HepG2 (cell line): Measurements from ENCODE around the gene USP7. TPM values are rescaled to one million over a fixed set of nuclear protein-coding genes. Genes with fewer than 3 reads are reported as not detected.

Source experiments
- KMT2A ChIP-seq: sonication (generic); formaldehyde crosslinking; IDR thresholded peaks from 2 replicates; pipeline ENCODE4 v1.4.0; 2020; ENCODE audit warnings: missing genetic modification reagents
- NFKB2 ChIP-seq: sonication (generic); formaldehyde crosslinking; IDR thresholded peaks from 2 replicates; pipeline ENCODE4 v1.4.0; 2020; ENCODE audit warnings: missing genetic modification reagents, borderline replicate concordance
- NR2C2 ChIP-seq: sonication (generic); formaldehyde crosslinking; IDR thresholded peaks from 2 replicates; pipeline ENCODE4 v1.4.0; 2020; ENCODE audit warnings: missing genetic modification reagents, mild to moderate bottlenecking, moderate library complexity, borderline replicate concordance
- PITX1 ChIP-seq: sonication (generic); formaldehyde crosslinking; IDR thresholded peaks from 2 replicates; pipeline ENCODE4 v1.5.1; 2020; ENCODE audit warnings: mild to moderate bottlenecking, missing genetic modification reagents
- SOX13 ChIP-seq, 3 experiments: fragments of 450-650 bp in 1 of 3; sonication (generic) in 1 of 3; formaldehyde crosslinking in 1 of 3; IDR thresholded peaks in 2 of 3; conservative IDR thresholded peaks in 1 of 3; 2 replicates each; pipeline versions ENCODE4 v1.5.0 to v1.6.1; 2016 to 2020; ENCODE audit warnings: antibody characterized with exemption in 1 of 3, mild to moderate bottlenecking in 1 of 3, missing compliant biosample characterization in 1 of 3, missing genetic modification reagents in 1 of 3, moderate library complexity in 1 of 3
- XRCC5 ChIP-seq: fragments of 200-400 bp; formaldehyde crosslinking; optimal IDR thresholded peaks from 2 replicates; pipeline ENCODE3; 2017; ENCODE audit warnings: mild to moderate bottlenecking, low read length
- ZNF225 ChIP-seq: sonication (generic); formaldehyde crosslinking; IDR thresholded peaks from 2 replicates; pipeline ENCODE4 v1.4.0; 2020; ENCODE audit warnings: mild to moderate bottlenecking, missing genetic modification reagents
- ZNF788 ChIP-seq: sonication (generic); formaldehyde crosslinking; IDR thresholded peaks from 2 replicates; pipeline ENCODE4 v1.5.0; 2020; ENCODE audit warnings: mild to moderate bottlenecking, missing genetic modification reagents, borderline replicate concordance
- polyA plus RNA-seq, 8 experiments: library from polyadenylated mRNA; depleted of rRNA in 3 of 8; stranded (reverse) in 7 of 8; unstranded in 1 of 8; fragments of >200 nt; fragmentation: Illumina TruSeq in 4 of 8; extraction: Trizol in 4 of 8; gene quantifications; 2 replicates each; pipeline versions ENCODE4 v1.2.1 to v1.2.3, GENCODE V29; 2011 to 2016; ENCODE audit warnings: low read depth in 4 of 8, missing spikeins in 1 of 8, mixed read lengths in 1 of 8; ENCODE audit not compliant: insufficient read depth in 1 of 8
- total RNA-seq, 5 experiments: library from RNA; depleted of rRNA; stranded (reverse); fragments of >200 nt; fragmentation: Illumina TruSeq; extraction: Trizol; gene quantifications; 2 replicates each; pipeline ENCODE4 v1.2.3, GENCODE V29; 2016; ENCODE audit warnings: low read depth in 1 of 5
- TF ChIP-seq, protein P1 (sequence below): sonication (generic); formaldehyde crosslinking; IDR thresholded peaks from 2 replicates; pipeline ENCODE4 v1.5.0; 2020; ENCODE audit warnings: missing genetic modification reagents
- TF ChIP-seq, protein P2 (sequence below): sonication (generic); formaldehyde crosslinking; IDR thresholded peaks from 2 replicates; pipeline ENCODE4 v1.4.0; 2020; ENCODE audit warnings: mild to moderate bottlenecking, missing genetic modification reagents
- TF ChIP-seq, protein P3 (sequence below): sonication (generic); formaldehyde crosslinking; IDR thresholded peaks from 2 replicates; pipeline ENCODE4 v1.8.1; 2023; ENCODE audit warnings: mild to moderate bottlenecking, missing genetic modification reagents
- TF ChIP-seq, protein P4 (sequence below): sonication (generic); formaldehyde crosslinking; IDR thresholded peaks from 2 replicates; pipeline ENCODE4 v1.4.0; 2020; ENCODE audit warnings: missing genetic modification reagents
- TF ChIP-seq, protein P5 (sequence below): sonication (generic); formaldehyde crosslinking; IDR thresholded peaks from 2 replicates; pipeline ENCODE4 v1.4.0; 2020; ENCODE audit warnings: missing genetic modification reagents, borderline replicate concordance
- TF ChIP-seq, protein P6 (sequence below): sonication (generic); formaldehyde crosslinking; IDR thresholded peaks from 2 replicates; pipeline ENCODE4 v1.4.0; 2020; ENCODE audit warnings: missing genetic modification reagents

The USP7 gene
- total and polyA plus RNA-seq, 2 of the 13 experiments (the other 11 are each of a cell fraction or from before 2014, with no cell fraction given) = 52.5 to 173 TPM

DNA sequence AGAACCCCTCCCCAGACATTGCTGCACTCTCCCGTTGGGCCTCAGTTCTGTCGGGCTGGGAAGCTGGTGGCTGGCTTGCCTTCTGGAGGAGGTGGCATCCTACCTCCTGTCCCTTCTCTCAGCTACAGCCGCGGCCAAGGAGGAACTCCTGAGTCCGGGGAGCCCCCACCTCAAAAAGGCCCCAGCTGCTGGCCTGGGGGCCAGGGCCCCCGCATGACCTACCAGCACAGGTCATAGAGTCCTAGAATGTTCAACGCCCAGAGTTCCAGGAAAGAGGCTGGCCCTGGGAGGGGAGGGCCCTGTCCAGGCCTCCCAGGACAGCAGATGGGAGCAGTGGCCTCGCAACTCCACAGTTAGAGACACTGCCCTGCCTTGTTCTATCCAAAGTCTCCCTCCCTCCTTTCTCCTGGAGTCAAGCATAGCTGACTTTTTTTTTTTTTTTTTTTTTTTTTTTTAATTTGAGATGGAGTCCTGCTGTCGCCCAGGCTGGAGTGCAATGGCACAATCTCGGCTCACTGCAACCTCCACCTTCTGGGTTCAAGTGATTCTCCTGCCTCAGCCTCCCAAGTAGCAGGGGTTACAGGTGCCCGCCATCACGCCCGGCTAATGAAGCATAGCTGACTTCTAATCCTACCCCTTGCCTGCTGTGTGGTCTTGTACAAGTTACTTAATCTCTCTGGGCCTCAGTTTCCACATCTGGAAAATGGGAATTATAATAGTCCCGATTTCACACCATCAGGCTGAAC is 102.0 kb downstream of the USP7 start (continued):
- TF ChIP-seq, protein P1, sequence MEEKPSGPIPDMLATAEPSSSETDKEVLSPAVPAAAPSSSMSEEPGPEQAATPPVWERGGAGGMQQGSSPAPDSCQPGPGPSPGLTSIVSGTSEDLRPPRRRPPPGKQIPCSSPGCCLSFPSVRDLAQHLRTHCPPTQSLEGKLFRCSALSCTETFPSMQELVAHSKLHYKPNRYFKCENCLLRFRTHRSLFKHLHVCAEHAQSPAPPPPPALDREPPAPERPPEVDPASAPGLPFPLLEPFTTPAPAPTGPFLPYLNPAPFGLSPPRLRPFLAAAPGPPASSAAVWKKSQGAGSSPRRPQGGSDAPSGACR (CRISPR knock-in tag) = no peak
- no peak for TF ChIP-seq SOX13 (IDR thresholded peaks at IDR 0.05)
- peak in 1 of 2 experiments; percentile 36; a peak in 1 of 4 replicates for TF ChIP-seq SOX13 (CRISPR knock-in tag; conservative IDR thresholded peaks at IDR 0.05 in 1 of 2, IDR thresholded peaks at IDR 0.05 in 1 of 2)
- TF ChIP-seq ZNF225 (CRISPR knock-in tag) = peak; percentile 75; the same call in 1 of the 2 replicates
- TF ChIP-seq NFKB2 (CRISPR knock-in tag) = peak; percentile 55; the same call in 1 of the 2 replicates
- TF ChIP-seq, protein P2, sequence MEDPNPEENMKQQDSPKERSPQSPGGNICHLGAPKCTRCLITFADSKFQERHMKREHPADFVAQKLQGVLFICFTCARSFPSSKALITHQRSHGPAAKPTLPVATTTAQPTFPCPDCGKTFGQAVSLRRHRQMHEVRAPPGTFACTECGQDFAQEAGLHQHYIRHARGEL (CRISPR knock-in tag) = peak; percentile 80; the same call in 1 of the 2 replicates
- TF ChIP-seq XRCC5 = peak; percentile 20
- TF ChIP-seq, protein P3, sequence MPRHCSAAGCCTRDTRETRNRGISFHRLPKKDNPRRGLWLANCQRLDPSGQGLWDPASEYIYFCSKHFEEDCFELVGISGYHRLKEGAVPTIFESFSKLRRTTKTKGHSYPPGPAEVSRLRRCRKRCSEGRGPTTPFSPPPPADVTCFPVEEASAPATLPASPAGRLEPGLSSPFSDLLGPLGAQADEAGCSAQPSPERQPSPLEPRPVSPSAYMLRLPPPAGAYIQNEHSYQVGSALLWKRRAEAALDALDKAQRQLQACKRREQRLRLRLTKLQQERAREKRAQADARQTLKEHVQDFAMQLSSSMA (CRISPR knock-in tag) = 0 out of 2 replicates have a peak, but pooled peaks have one; percentile 29
- 0 out of 2 replicates have a peak, but pooled peaks have one; percentile 46 for TF ChIP-seq NR2C2 (CRISPR knock-in tag)
- TF ChIP-seq, protein P4, sequence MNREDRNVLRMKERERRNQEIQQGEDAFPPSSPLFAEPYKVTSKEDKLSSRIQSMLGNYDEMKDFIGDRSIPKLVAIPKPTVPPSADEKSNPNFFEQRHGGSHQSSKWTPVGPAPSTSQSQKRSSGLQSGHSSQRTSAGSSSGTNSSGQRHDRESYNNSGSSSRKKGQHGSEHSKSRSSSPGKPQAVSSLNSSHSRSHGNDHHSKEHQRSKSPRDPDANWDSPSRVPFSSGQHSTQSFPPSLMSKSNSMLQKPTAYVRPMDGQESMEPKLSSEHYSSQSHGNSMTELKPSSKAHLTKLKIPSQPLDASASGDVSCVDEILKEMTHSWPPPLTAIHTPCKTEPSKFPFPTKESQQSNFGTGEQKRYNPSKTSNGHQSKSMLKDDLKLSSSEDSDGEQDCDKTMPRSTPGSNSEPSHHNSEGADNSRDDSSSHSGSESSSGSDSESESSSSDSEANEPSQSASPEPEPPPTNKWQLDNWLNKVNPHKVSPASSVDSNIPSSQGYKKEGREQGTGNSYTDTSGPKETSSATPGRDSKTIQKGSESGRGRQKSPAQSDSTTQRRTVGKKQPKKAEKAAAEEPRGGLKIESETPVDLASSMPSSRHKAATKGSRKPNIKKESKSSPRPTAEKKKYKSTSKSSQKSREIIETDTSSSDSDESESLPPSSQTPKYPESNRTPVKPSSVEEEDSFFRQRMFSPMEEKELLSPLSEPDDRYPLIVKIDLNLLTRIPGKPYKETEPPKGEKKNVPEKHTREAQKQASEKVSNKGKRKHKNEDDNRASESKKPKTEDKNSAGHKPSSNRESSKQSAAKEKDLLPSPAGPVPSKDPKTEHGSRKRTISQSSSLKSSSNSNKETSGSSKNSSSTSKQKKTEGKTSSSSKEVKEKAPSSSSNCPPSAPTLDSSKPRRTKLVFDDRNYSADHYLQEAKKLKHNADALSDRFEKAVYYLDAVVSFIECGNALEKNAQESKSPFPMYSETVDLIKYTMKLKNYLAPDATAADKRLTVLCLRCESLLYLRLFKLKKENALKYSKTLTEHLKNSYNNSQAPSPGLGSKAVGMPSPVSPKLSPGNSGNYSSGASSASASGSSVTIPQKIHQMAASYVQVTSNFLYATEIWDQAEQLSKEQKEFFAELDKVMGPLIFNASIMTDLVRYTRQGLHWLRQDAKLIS (CRISPR knock-in tag) = no peak; the same call in 1 of the 2 replicates
- TF ChIP-seq, protein P5, sequence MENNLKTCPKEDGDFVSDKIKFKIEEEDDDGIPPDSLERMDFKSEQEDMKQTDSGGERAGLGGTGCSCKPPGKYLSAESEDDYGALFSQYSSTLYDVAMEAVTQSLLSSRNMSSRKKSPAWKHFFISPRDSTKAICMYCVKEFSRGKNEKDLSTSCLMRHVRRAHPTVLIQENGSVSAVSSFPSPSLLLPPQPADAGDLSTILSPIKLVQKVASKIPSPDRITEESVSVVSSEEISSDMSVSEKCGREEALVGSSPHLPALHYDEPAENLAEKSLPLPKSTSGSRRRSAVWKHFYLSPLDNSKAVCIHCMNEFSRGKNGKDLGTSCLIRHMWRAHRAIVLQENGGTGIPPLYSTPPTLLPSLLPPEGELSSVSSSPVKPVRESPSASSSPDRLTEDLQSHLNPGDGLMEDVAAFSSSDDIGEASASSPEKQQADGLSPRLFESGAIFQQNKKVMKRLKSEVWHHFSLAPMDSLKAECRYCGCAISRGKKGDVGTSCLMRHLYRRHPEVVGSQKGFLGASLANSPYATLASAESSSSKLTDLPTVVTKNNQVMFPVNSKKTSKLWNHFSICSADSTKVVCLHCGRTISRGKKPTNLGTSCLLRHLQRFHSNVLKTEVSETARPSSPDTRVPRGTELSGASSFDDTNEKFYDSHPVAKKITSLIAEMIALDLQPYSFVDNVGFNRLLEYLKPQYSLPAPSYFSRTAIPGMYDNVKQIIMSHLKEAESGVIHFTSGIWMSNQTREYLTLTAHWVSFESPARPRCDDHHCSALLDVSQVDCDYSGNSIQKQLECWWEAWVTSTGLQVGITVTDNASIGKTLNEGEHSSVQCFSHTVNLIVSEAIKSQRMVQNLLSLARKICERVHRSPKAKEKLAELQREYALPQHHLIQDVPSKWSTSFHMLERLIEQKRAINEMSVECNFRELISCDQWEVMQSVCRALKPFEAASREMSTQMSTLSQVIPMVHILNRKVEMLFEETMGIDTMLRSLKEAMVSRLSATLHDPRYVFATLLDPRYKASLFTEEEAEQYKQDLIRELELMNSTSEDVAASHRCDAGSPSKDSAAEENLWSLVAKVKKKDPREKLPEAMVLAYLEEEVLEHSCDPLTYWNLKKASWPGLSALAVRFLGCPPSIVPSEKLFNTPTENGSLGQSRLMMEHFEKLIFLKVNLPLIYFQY (CRISPR knock-in tag) = no peak
- TF ChIP-seq KMT2A (CRISPR knock-in tag) = peak; percentile 17; the same call in 1 of the 2 replicates
- TF ChIP-seq PITX1 (CRISPR knock-in tag) = peak; percentile 1; the same call in 1 of the 2 replicates
- TF ChIP-seq ZNF788 (CRISPR knock-in tag) = peak; percentile 17; the same call in 1 of the 2 replicates
- TF ChIP-seq, protein P6, sequence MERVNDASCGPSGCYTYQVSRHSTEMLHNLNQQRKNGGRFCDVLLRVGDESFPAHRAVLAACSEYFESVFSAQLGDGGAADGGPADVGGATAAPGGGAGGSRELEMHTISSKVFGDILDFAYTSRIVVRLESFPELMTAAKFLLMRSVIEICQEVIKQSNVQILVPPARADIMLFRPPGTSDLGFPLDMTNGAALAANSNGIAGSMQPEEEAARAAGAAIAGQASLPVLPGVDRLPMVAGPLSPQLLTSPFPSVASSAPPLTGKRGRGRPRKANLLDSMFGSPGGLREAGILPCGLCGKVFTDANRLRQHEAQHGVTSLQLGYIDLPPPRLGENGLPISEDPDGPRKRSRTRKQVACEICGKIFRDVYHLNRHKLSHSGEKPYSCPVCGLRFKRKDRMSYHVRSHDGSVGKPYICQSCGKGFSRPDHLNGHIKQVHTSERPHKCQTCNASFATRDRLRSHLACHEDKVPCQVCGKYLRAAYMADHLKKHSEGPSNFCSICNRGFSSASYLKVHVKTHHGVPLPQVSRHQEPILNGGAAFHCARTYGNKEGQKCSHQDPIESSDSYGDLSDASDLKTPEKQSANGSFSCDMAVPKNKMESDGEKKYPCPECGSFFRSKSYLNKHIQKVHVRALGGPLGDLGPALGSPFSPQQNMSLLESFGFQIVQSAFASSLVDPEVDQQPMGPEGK (CRISPR knock-in tag) = peak; percentile 99
